ENCODE data around the gene DZIP3.

Gene DZIP3

GRCh38 chr3:108589081-108589997 lies at the start of gene DZIP3, which contains the start of gene CIP2A:
Gene DZIP3 (plus strand): TSS chr3:108589722. CDS start chr3:108605407, 15,685 bp downstream.
Gene CIP2A (minus strand): TSS chr3:108589438. CDS start chr3:108589375, 63 bp downstream.
- DNase-seq = peak; percentile 93
- in situ Hi-C loops (cut with MboI; ENCODE audit: low pct_unique_long_range_greater_than_20kb, low sequenced_read_pairs) = no loop called here

DNA sequence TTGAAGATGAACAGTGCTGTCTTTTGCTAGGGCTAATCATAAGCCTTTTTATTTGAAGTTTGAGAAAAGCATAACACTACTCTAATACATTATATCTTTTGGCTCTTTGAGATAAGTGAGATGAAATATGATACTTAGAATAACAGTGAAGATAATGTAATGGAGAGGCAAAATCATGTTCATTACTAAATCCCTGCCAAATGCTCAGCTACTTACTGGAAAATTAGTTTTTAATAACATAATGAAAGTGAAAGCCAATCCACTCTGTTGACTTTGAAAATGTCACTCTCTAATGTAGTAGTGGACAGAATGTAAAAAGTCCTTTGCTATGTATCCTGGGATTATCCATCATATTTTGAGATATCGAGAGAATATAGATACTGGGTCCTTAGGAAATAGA lies 43.3 kb upstream of the DZIP3 start:
- in situ Hi-C loops (cut with MboI; ENCODE audit: low pct_unique_long_range_greater_than_20kb, low sequenced_read_pairs) = no loop called here
- no peak for DNase-seq

GRCh38 chr3:108546692-108547091 lies 42.8 kb upstream of the DZIP3 start:
- DNase-seq = no peak
- in situ Hi-C loops (cut with MboI; ENCODE audit: low pct_unique_long_range_greater_than_20kb, low sequenced_read_pairs) = no loop called here

DNA sequence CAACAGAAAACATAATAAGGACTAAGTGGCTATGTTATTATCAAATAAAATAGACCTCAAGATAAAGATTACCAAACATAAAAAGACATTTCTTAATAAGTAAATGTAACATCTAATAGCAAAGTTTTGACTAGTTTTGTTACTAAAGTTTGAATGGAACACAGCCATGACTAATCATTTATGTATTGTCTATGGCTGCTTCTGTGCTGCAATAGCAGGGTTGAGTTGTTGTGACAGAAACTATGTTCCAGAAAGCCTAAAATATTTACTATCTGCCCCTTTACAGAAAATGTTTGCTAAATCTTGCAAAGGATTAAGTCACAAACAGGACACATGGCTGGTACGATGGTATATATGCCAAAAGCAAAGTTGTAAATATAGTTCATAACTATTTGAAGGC lies 41.2 kb upstream of the DZIP3 start:
- DNase-seq = no peak
- in situ Hi-C loops (cut with MboI; ENCODE audit: low pct_unique_long_range_greater_than_20kb, low sequenced_read_pairs) = no loop called here

GRCh38 chr3:108548886-108549285 lies 40.6 kb upstream of the DZIP3 start:
- in situ Hi-C loops (cut with MboI; ENCODE audit: low pct_unique_long_range_greater_than_20kb, low sequenced_read_pairs) = no loop called here
- DNase-seq = no peak

DNA sequence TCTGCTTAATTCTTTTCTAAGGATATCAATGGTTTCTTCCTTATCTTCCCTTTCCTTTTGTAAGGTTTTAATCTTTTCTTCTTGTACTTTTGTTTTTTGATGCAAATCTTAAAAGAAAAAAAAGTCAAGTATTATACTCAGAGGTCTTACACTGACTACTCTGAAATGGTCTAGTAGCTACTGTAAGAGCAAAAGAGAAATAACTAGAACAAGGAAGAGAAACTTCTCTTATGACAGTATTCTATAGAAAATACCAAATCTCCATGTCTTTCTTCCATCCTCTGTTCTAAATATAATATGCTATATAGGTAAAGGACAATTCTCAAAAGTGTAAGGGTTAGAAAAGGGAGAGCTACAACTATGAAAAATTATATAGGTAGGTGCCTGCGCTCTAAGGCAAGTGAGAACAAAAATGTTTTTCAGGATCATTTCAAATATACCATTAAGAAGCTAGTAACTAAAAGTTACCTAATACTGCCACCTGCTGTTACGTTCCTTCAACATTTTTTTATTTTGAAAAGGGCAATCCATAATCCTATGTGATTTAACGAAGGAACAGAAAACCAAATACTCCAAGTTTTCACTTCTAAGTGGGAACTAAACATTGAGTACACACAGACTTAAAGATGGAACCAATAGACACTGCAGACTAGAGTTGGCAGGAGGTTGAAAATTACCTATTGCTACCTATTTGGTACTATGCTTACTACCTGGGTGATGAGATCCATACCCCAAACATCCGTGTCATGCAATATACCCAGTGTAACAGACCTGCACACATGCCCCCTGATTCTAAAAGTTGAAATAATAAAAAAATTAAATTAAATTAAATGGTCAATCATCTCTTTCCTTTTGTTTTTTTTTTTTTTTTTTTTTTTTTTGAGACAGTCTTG lies 37.0 kb upstream of the DZIP3 start:
- in situ Hi-C loops (cut with MboI; ENCODE audit: low pct_unique_long_range_greater_than_20kb, low sequenced_read_pairs) = no loop called here
- DNase-seq = peak; percentile 58

GRCh38 chr3:108554229-108554628 lies 35.3 kb upstream of the DZIP3 start:
- in situ Hi-C loops (cut with MboI; ENCODE audit: low pct_unique_long_range_greater_than_20kb, low sequenced_read_pairs) = no loop called here

DNA sequence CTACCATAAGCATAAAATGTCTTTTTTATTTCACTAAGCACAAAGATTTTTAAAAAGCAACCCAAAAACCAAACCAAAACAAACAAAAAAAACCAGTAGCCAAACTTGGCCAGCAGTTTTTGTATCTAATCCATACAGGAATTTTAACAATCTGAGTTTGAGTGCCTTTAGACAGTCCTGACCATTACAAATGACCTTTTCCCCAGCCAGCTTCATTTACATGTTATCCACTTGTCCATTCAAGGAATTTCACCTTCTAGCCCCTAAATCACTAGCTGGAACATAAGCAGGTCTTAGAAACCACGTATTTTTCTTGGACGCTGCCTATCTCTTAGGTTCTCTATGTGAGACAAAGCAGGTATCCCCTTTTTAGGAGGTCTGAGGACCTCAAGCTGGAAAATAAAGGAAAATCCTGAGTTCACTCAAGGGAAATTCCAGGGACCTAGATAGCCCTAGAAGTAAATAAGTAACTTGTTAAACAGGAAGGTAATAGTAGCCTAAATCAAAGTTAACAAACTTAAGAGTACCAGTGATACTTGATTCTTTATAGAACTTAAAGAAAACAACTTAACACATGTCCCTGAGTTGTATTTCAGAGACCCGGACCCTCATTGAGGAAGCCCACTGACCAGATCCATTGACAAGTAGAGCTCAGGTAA lies 34.5 kb upstream of the DZIP3 start:
- DNase-seq = no peak
- in situ Hi-C loops (cut with MboI; ENCODE audit: low pct_unique_long_range_greater_than_20kb, low sequenced_read_pairs) = no loop called here

More at GRCh38 chr3:108554229-108554628, 35.3 kb upstream of the DZIP3 start:
- DNase-seq = no peak

DNA sequence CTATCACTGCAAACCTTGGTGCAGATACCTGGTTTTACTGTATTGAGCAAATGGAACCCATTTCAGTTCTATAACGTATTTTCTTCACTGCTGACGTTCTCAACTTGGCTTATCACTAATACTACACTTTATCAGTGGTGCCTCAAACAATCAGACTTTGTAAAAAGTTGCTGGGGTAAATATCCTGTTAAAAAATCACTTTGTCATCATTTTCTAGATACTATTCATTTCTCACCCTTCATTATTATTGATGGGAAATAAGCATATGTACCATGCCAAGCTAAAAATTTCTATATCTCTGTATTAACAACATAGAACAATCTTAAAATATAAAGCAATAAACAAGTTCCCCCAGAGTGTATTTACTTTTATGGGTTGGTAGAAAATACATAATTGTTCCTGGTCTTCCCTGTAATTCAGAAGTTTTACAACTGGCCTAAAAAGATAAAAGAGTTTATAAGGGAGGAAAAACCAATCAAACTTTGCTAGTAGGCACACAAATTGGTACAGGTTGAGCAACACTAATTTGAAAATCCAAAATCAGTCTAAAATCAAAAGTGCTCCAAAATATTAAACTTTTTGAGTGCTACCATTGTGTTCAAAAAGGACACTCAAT lies 33.4 kb upstream of the DZIP3 start:
- in situ Hi-C loops (cut with MboI; ENCODE audit: low pct_unique_long_range_greater_than_20kb, low sequenced_read_pairs) = no loop called here
- no peak for DNase-seq

DNA sequence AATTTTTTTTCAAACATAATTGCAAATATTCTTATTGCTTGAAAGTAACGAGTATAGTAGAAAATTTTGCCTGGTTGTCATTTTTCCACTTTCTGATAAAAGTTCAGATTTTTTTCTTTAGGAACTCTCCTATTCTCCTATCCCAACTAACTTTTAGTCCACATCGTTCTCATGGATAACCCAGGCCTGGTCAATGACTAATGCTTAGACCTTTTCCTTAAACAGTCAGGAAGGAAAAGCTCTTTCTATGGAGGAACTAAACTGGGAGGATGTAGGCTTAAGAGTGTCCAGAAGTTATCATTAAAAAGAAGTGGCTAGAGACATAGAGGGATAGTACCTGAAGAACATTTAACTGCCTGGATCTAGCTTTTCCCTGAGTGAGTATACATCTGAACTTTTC lies 27.0 kb upstream of the DZIP3 start:
- DNase-seq = no peak
- in situ Hi-C loops (cut with MboI; ENCODE audit: low pct_unique_long_range_greater_than_20kb, low sequenced_read_pairs) = no loop called here

DNA sequence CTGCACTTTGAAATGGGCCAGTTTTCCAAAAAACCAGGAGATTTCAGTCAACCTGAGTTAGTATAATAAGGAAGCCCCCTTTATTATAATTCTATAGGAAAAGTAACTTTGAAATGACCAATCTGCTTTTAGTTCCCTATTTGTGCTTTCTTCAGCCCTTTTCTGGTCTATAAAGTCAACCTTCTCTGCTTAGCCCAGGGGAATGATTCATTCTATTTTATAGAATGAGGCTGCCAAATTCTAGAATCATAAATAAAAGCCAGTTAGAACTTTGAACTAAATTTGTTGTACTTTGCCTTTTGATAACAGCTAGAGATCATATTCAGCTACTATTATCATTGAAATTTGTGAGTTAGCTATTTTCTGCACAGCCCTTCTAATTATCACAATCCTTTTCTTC lies 25.0 kb upstream of the DZIP3 start:
- in situ Hi-C loops (cut with MboI; ENCODE audit: low pct_unique_long_range_greater_than_20kb, low sequenced_read_pairs) = no loop called here
- DNase-seq = no peak

DNA sequence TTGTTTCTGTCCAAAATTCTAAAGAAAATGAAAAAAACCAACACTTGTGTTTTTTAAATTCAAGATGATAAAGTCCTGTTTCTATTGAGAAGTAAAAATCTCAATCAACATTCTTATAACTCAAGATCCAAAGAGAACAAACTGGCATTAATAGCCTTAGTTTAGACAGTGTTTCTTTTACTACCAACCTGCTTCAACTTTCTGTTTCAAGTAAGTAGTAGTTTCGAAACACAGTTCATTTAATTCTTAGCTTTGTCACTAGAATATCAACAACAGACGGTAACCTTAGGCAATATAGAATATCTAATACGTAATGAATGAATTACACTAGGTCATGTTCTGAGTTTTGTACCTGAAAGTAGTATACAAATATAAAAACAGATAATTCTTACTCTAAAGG lies 24.0 kb upstream of the DZIP3 start:
- no peak for DNase-seq
- in situ Hi-C loops (cut with MboI; ENCODE audit: low pct_unique_long_range_greater_than_20kb, low sequenced_read_pairs) = no loop called here

- in situ Hi-C loops (cut with MboI; ENCODE audit: low pct_unique_long_range_greater_than_20kb, low sequenced_read_pairs) = no loop called here
Measured at GRCh38 chr3:108566599-108566998, 22.9 kb upstream of the DZIP3 start.

DNA sequence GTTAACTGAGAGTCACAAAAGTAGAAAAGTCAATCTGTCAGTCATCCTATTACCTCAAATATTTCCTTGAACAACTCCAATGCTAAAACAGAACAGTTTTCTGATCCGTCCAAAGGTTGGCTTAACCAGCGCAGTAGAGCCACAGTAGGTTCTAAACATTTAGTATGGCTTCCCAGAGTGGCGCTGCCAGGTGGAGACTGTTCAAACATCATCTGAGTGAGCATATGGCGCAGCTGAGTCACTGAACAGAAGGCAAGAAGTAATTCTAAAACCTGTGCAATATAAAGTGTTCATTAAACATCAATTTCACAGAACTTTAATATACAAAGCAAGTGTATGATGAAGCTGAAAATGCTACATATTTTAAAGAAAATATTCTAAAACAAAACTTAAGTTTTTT lies 20.2 kb upstream of the DZIP3 start:
- DNase-seq = no peak
- in situ Hi-C loops (cut with MboI; ENCODE audit: low pct_unique_long_range_greater_than_20kb, low sequenced_read_pairs) = no loop called here

More at GRCh38 chr3:108566599-108566998, 22.9 kb upstream of the DZIP3 start:
- no peak for DNase-seq

GRCh38 chr3:108578064-108578463 lies 11.5 kb upstream of the DZIP3 start:
- in situ Hi-C loops (cut with MboI; ENCODE audit: low pct_unique_long_range_greater_than_20kb, low sequenced_read_pairs) = no loop called here

GRCh38 chr3:108588601-108589000 lies 921 bp upstream of the DZIP3 start:
- in situ Hi-C loops (cut with MboI; ENCODE audit: low pct_unique_long_range_greater_than_20kb, low sequenced_read_pairs) = no loop called here

More at GRCh38 chr3:108578064-108578463, 11.5 kb upstream of the DZIP3 start:
- no peak for DNase-seq

GRCh38 chr3:108589998-108590323 lies 439 bp downstream of the DZIP3 start:
- in situ Hi-C loops (cut with MboI; ENCODE audit: low pct_unique_long_range_greater_than_20kb, low sequenced_read_pairs) = no loop called here
- DNase-seq = no peak

More at GRCh38 chr3:108588601-108589000, 921 bp upstream of the DZIP3 start:
- peak; percentile 55 for DNase-seq

- DNase-seq = no peak
- in situ Hi-C loops (cut with MboI; ENCODE audit: low pct_unique_long_range_greater_than_20kb, low sequenced_read_pairs) = no loop called here
Measured at GRCh38 chr3:108590460-108590859, 938 bp downstream of the DZIP3 start.

GRCh38 chr3:108595321-108595720 lies 5.8 kb downstream of the DZIP3 start:
- DNase-seq = no peak
- in situ Hi-C loops (cut with MboI; ENCODE audit: low pct_unique_long_range_greater_than_20kb, low sequenced_read_pairs) = no loop called here
